HEK293 (cell line): ENCODE results near the gene IRX3.

Experiments used
- CTCF ChIA-PET: fragments of 350-600 bp; formaldehyde crosslinking; extraction: SDS; loops from one replicate; lab custom pipeline; 2021; ENCODE audit warnings: antibody characterized with exemption; lab: Yijun Ruan, JAX
- POLR2A ChIA-PET: fragments of 300-600 bp; formaldehyde crosslinking; extraction: SDS; loops from one replicate; lab custom pipeline; 2020; ENCODE audit warnings: antibody characterized with exemption, inconsistent platforms; lab: Yijun Ruan, JAX
- H3K27ac ChIP-seq: fragments of 200-500 bp; sonication (Bioruptor generic); 2 replicates; pipeline ENCODE4 v1.5.1; 2014; ENCODE audit warnings: low read depth, low read length, control low read depth, inconsistent platforms; ENCODE audit errors: extremely low read depth
- H3K36me3 ChIP-seq, 2 experiments: fragments of 200-500 bp in 1 of 2; sonication (Bioruptor generic) in 1 of 2; 1 replicate in 1 of 2; 2 replicates in 1 of 2; pipeline ENCODE4 v1.5.1; 2014 to 2017; ENCODE audit warnings: inconsistent platforms in 2 of 2, low read length in 2 of 2; ENCODE audit not compliant: control insufficient read depth in 2 of 2, insufficient read depth in 1 of 2
- H3K4me1 ChIP-seq: fragments of 200-500 bp; sonication (Bioruptor generic); 2 replicates; pipeline ENCODE4 v1.5.1; 2014; ENCODE audit warnings: mild to moderate bottlenecking, low read length, inconsistent platforms; ENCODE audit not compliant: control insufficient read depth, insufficient read depth
- H3K4me3 ChIP-seq: 2 replicates; pipeline ENCODE4 v1.5.1; 2011; ENCODE audit warnings: low read depth, mild to moderate bottlenecking, control low read depth, low read length, moderate library complexity
- H3K9me3 ChIP-seq: fragments of 200-500 bp; sonication (Bioruptor generic); 2 replicates; pipeline ENCODE4 v1.5.1; 2014; ENCODE audit warnings: low read depth, low read length, inconsistent platforms; ENCODE audit not compliant: control insufficient read depth, insufficient read depth
- FEZF1 ChIP-seq: fragments of 450-650 bp; formaldehyde crosslinking; IDR thresholded peaks from 2 replicates; pipeline ENCODE4 v1.5.1; 2016; ENCODE audit warnings: missing biosample characterization, missing genetic modification characterization
- PRDM1 ChIP-seq: fragments of 450-650 bp; formaldehyde crosslinking; IDR thresholded peaks from 2 replicates; pipeline ENCODE4; 2016; ENCODE audit warnings: missing biosample characterization, missing genetic modification characterization
- PRDM6 ChIP-seq: fragments of 450-650 bp; formaldehyde crosslinking; IDR thresholded peaks from 2 replicates; pipeline ENCODE4 v1.5.1; 2017; ENCODE audit warnings: missing biosample characterization, missing genetic modification characterization
- ZBTB17 ChIP-seq: fragments of 450-650 bp; formaldehyde crosslinking; IDR thresholded peaks from 2 replicates; pipeline ENCODE4 v1.5.1; 2016; ENCODE audit warnings: missing biosample characterization, missing genetic modification characterization
- ZBTB8A ChIP-seq: fragments of 450-650 bp; formaldehyde crosslinking; IDR thresholded peaks from 2 replicates; pipeline ENCODE4 v1.5.1; 2016; ENCODE audit warnings: missing biosample characterization, missing genetic modification characterization
- ZFHX2 ChIP-seq: fragments of 450-650 bp; formaldehyde crosslinking; conservative IDR thresholded peaks from 2 replicates; pipeline ENCODE4 v1.5.1; 2016; ENCODE audit warnings: missing biosample characterization, missing genetic modification characterization
- ZNF155 ChIP-seq: fragments of 450-650 bp; formaldehyde crosslinking; IDR thresholded peaks from 2 replicates; pipeline ENCODE4 v1.5.1; 2016; ENCODE audit warnings: missing biosample characterization, missing genetic modification characterization
- ZNF169 ChIP-seq: fragments of 450-650 bp; formaldehyde crosslinking; IDR thresholded peaks from 2 replicates; pipeline ENCODE4 v1.5.1; 2016; ENCODE audit warnings: missing biosample characterization, missing genetic modification characterization
- ZNF2 ChIP-seq: fragments of 450-650 bp; formaldehyde crosslinking; IDR thresholded peaks from 2 replicates; pipeline ENCODE4 v1.5.1; 2016; ENCODE audit warnings: missing biosample characterization, missing genetic modification characterization
- ZNF239 ChIP-seq: fragments of 450-650 bp; formaldehyde crosslinking; IDR thresholded peaks from 2 replicates; pipeline ENCODE4 v1.5.1; 2016; ENCODE audit warnings: missing biosample characterization, missing genetic modification characterization
- ZNF324 ChIP-seq: fragments of 450-650 bp; formaldehyde crosslinking; IDR thresholded peaks from 2 replicates; pipeline ENCODE4 v1.5.1; 2016; ENCODE audit warnings: missing biosample characterization, missing genetic modification characterization
- ZNF426 ChIP-seq: fragments of 450-650 bp; formaldehyde crosslinking; IDR thresholded peaks from 2 replicates; pipeline ENCODE4 v1.5.1; 2017; ENCODE audit warnings: missing biosample characterization, missing genetic modification characterization, mild to moderate bottlenecking, inconsistent platforms, moderate library complexity
- ZNF514 ChIP-seq: fragments of 450-650 bp; formaldehyde crosslinking; IDR thresholded peaks from 2 replicates; pipeline ENCODE4 v1.5.1; 2016; ENCODE audit warnings: missing biosample characterization, missing genetic modification characterization
- ZNF548 ChIP-seq: fragments of 450-650 bp; formaldehyde crosslinking; IDR thresholded peaks from 2 replicates; pipeline ENCODE4 v1.5.1; 2016; ENCODE audit warnings: missing biosample characterization, missing genetic modification characterization
- ZNF549 ChIP-seq: fragments of 450-650 bp; IDR thresholded peaks from 2 replicates; pipeline ENCODE4 v1.5.1; 2018; ENCODE audit warnings: missing biosample characterization, missing genetic modification characterization, mild to moderate bottlenecking, inconsistent platforms, moderate library complexity
- ZNF555 ChIP-seq: fragments of 450-650 bp; formaldehyde crosslinking; conservative IDR thresholded peaks from 2 replicates; pipeline ENCODE4 v1.5.1; 2017; ENCODE audit warnings: missing biosample characterization, mild to moderate bottlenecking, missing genetic modification characterization, inconsistent platforms
- ZNF580 ChIP-seq: fragments of 450-650 bp; formaldehyde crosslinking; IDR thresholded peaks from 2 replicates; pipeline ENCODE4 v1.5.1; 2016; ENCODE audit warnings: missing biosample characterization, missing genetic modification characterization
- ZNF600 ChIP-seq: fragments of 450-650 bp; formaldehyde crosslinking; IDR thresholded peaks from 2 replicates; pipeline ENCODE4 v1.5.1; 2016; ENCODE audit warnings: missing biosample characterization, missing genetic modification characterization
- ZNF660 ChIP-seq: fragments of 450-650 bp; IDR thresholded peaks from 2 replicates; pipeline ENCODE4 v1.5.1; 2018; ENCODE audit warnings: missing biosample characterization, mild to moderate bottlenecking, missing genetic modification characterization
- ZNF785 ChIP-seq: fragments of 450-650 bp; formaldehyde crosslinking; IDR thresholded peaks from 2 replicates; pipeline ENCODE4 v1.5.1; 2016; ENCODE audit warnings: missing biosample characterization, missing genetic modification characterization
- ZSCAN23 ChIP-seq: fragments of 450-650 bp; formaldehyde crosslinking; IDR thresholded peaks from 2 replicates; pipeline ENCODE4 v1.5.1; 2016; ENCODE audit warnings: missing biosample characterization, missing genetic modification characterization
- ZXDB ChIP-seq: fragments of 450-650 bp; formaldehyde crosslinking; IDR thresholded peaks from 2 replicates; pipeline ENCODE4 v1.5.1; 2016; ENCODE audit warnings: missing biosample characterization, missing genetic modification characterization
- TF ChIP-seq, protein P1 (sequence below): fragments of 450-650 bp; formaldehyde crosslinking; IDR thresholded peaks from 2 replicates; pipeline ENCODE4 v1.5.1; 2016; ENCODE audit warnings: missing biosample characterization, missing genetic modification characterization
- TF ChIP-seq, protein P2 (sequence below): fragments of 450-650 bp; formaldehyde crosslinking; IDR thresholded peaks from 2 replicates; pipeline ENCODE4 v1.5.1; 2016; ENCODE audit warnings: missing biosample characterization, missing genetic modification characterization
- TF ChIP-seq, protein P3 (sequence below): fragments of 450-650 bp; formaldehyde crosslinking; IDR thresholded peaks from 2 replicates; pipeline ENCODE4 v1.5.1; 2016; ENCODE audit warnings: missing biosample characterization, missing genetic modification characterization, borderline replicate concordance

The IRX3 gene

DNA sequence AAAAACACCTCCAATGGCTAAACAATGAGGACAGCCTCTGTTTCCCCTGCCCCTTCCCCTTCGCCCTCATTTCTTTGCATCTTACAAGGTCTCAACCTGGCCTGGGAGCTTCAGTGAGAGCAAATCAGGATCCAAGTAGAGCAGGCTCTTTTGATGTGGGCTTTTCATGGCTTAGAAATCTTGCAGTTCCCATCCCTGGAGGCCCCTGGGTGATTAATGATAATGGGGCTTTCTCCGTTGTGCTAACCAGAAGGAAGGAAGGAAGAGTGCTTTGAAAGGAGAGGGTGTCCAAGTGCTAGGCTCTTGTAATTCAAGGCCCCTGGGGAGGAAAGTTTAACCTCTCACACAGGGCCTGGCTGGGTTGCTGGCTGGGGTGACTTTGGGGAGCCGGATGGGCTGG is 18.5 kb upstream of the IRX3 start:
- CTCF ChIA-PET: interaction anchor here (0.7 kb wide), 1 partner anchor 38 kb away, joined by 4 read pairs; no protein-coding TSS in a partner anchor
- H3K4me1 ChIP-seq: no peaks in the 10 kb centered on the region
- H3K27ac ChIP-seq: no peak overlapping the region
- no peaks in the 10 kb centered on the region for H3K36me3 ChIP-seq
- no peaks in the 10 kb centered on the region for H3K9me3 ChIP-seq
- TF ChIP-seq ZNF555 (tag by site-specific recombination) (no peak), ZNF548 (tag by site-specific recombination) (no peak), PRDM6 (tag by site-specific recombination) (no peak), ZSCAN23 (tag by site-specific recombination) (no peak), FEZF1 (tag by site-specific recombination) (no peak)
- TF ChIP-seq, protein P1, sequence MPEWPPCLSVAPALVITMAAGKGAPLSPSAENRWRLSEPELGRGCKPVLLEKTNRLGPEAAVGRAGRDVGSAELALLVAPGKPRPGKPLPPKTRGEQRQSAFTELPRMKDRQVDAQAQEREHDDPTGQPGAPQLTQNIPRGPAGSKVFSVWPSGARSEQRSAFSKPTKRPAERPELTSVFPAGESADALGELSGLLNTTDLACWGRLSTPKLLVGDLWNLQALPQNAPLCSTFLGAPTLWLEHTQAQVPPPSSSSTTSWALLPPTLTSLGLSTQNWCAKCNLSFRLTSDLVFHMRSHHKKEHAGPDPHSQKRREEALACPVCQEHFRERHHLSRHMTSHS: no peak
- TF ChIP-seq, protein P2, sequence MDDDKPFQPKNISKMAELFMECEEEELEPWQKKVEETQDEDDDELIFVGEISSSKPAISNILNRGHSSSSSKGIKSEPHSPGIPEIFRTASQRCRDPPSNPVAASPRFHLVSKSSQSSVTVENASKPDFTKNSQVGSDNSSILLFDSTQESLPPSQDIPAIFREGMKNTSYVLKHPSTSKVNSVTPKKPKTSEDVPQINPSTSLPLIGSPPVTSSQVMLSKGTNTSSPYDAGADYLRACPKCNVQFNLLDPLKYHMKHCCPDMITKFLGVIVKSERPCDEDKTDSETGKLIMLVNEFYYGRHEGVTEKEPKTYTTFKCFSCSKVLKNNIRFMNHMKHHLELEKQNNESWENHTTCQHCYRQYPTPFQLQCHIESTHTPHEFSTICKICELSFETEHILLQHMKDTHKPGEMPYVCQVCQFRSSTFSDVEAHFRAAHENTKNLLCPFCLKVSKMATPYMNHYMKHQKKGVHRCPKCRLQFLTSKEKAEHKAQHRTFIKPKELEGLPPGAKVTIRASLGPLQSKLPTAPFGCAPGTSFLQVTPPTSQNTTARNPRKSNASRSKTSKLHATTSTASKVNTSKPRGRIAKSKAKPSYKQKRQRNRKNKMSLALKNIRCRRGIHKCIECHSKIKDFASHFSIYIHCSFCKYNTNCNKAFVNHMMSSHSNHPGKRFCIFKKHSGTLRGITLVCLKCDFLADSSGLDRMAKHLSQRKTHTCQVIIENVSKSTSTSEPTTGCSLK (tag by site-specific recombination): no peak
- TF ChIP-seq, all 188 proteins: peak for 0
- H3K4me3 ChIP-seq: no peak overlapping the region
- POLR2A ChIA-PET: no interaction called here

DNA sequence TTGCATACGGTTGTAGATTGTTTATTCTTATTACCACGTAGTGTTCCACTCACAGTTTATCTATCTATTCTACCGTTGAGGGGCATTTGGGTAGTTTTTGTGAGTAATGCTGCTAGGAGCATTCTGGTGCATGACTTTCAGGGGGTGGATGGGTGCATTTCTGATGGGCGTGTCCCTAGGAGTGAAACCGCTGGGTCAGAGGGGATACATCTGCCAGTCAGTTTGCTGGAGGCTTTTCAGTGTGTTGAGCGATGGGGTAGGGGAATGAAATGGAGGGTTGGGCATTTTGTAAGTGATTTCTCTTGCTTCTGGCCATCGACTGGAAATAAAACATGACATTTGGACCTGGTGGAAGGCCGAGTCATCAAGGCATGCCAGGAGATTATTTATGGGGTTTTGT is 17.0 kb upstream of the IRX3 start:
- Histone ChIP-seq H3K4me1 (no peaks in the 10 kb centered on the region), H3K27ac (no peak overlapping the region), H3K4me3 (no peak overlapping the region)
- CTCF ChIA-PET: no interaction called here
- POLR2A ChIA-PET: no interaction called here
- TF ChIP-seq PRDM1: no peak
- TF ChIP-seq ZNF600 (tag by site-specific recombination): no peak
- no peak for TF ChIP-seq ZFHX2 (tag by site-specific recombination)
- no peak for TF ChIP-seq ZXDB (tag by site-specific recombination)
- no peak for TF ChIP-seq ZNF2 (tag by site-specific recombination)
- TF ChIP-seq ZNF169: no peak
- no peak for TF ChIP-seq ZBTB8A (tag by site-specific recombination)
- no peak for TF ChIP-seq ZBTB17 (tag by site-specific recombination)
- no peak for TF ChIP-seq ZNF514 (tag by site-specific recombination)
- TF ChIP-seq ZNF324: no peak
- TF ChIP-seq ZNF155 (tag by site-specific recombination): no peak
- no peak for TF ChIP-seq ZNF239
- no peak for TF ChIP-seq ZNF549 (tag by site-specific recombination)
- TF ChIP-seq, all 188 proteins: peak for 0
- Histone ChIP-seq H3K9me3 (no peaks in the 10 kb centered on the region), H3K36me3 (no peaks in the 10 kb centered on the region)

- no peak overlapping the region for H3K4me3 ChIP-seq
- no peaks in the 10 kb centered on the region for H3K4me1 ChIP-seq
- no peaks in the 10 kb centered on the region; the same call in 1 of the 2 replicates for H3K9me3 ChIP-seq
- no peaks in the 10 kb centered on the region for H3K36me3 ChIP-seq
- no peak overlapping the region for H3K27ac ChIP-seq
- ChIA-PET CTCF (no interaction called here), POLR2A (interaction anchor here (1.2 kb wide), 1 partner anchor 10 kb away, joined by 3 read pairs; the partner anchor contains the start of gene IRX3)
- TF ChIP-seq, protein P1: no peak
- TF ChIP-seq, protein P3, sequence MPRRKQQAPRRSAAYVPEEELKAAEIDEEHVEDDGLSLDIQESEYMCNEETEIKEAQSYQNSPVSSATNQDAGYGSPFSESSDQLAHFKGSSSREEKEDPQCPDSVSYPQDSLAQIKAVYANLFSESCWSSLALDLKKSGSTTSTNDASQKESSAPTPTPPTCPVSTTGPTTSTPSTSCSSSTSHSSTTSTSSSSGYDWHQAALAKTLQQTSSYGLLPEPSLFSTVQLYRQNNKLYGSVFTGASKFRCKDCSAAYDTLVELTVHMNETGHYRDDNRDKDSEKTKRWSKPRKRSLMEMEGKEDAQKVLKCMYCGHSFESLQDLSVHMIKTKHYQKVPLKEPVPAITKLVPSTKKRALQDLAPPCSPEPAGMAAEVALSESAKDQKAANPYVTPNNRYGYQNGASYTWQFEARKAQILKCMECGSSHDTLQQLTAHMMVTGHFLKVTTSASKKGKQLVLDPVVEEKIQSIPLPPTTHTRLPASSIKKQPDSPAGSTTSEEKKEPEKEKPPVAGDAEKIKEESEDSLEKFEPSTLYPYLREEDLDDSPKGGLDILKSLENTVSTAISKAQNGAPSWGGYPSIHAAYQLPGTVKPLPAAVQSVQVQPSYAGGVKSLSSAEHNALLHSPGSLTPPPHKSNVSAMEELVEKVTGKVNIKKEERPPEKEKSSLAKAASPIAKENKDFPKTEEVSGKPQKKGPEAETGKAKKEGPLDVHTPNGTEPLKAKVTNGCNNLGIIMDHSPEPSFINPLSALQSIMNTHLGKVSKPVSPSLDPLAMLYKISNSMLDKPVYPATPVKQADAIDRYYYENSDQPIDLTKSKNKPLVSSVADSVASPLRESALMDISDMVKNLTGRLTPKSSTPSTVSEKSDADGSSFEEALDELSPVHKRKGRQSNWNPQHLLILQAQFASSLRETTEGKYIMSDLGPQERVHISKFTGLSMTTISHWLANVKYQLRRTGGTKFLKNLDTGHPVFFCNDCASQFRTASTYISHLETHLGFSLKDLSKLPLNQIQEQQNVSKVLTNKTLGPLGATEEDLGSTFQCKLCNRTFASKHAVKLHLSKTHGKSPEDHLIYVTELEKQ: no peak
- no peak for TF ChIP-seq ZNF660 (tag by site-specific recombination)
- TF ChIP-seq ZNF426 (tag by site-specific recombination): no peak
- TF ChIP-seq ZNF785 (tag by site-specific recombination): no peak
- no peak for TF ChIP-seq ZNF580 (tag by site-specific recombination)
Measured at GRCh38 chr16:54297154-54297553, 10.6 kb upstream of the IRX3 start.
